HG02610 (cell line): ENCODE results near the gene TRMT61B.

ENCODE experiments used
- ATAC-seq: cut with Tn5 transposase; IDR thresholded peaks from one replicate; pipeline ENCODE4 v1.9.1; 2021; ENCODE audit warnings: mild to moderate bottlenecking, moderate library complexity; ENCODE audit not compliant: unreplicated experiment

Gene TRMT61B

GRCh38 chr2:28870146-28870891 lies at the start of gene TRMT61B:
TSS of gene TRMT61B (minus strand) at chr2:28870309. CDS start at chr2:28870277, 32 bp downstream.
- peak; percentile 93 for ATAC-seq

GRCh38 chr2:28915939-28916338 lies 45.8 kb upstream of the TRMT61B start:
- no peak for ATAC-seq

- no peak for ATAC-seq
Observed at GRCh38 chr2:28909655-28910353, 39.7 kb upstream of the TRMT61B start.

- no peak for ATAC-seq
Observed at GRCh38 chr2:28908172-28908571, 38.1 kb upstream of the TRMT61B start.

DNA sequence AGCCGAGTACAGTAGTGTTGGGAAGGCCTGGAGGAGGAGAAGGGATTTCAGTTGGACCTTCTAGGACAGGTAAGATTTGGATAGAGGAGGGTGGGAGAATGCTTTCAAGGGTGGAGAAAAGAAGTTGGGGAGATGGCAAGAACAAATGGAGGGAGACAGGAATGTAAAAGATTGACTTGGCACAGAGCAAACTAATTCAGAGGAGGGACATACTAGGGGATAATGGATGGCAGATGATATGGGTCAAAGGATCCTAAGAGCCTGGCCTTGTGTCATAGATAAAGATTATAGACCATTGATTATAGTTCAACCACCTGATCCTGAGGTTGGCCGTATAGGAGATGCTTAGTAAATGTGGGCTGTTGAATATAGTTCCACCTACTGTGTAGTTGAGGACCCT lies 36.7 kb upstream of the TRMT61B start:
- ATAC-seq = no peak

- no peak for ATAC-seq
Observed at GRCh38 chr2:28906376-28906775, 36.3 kb upstream of the TRMT61B start.

- no peak for ATAC-seq
Observed at GRCh38 chr2:28905533-28905932, 35.4 kb upstream of the TRMT61B start.

DNA sequence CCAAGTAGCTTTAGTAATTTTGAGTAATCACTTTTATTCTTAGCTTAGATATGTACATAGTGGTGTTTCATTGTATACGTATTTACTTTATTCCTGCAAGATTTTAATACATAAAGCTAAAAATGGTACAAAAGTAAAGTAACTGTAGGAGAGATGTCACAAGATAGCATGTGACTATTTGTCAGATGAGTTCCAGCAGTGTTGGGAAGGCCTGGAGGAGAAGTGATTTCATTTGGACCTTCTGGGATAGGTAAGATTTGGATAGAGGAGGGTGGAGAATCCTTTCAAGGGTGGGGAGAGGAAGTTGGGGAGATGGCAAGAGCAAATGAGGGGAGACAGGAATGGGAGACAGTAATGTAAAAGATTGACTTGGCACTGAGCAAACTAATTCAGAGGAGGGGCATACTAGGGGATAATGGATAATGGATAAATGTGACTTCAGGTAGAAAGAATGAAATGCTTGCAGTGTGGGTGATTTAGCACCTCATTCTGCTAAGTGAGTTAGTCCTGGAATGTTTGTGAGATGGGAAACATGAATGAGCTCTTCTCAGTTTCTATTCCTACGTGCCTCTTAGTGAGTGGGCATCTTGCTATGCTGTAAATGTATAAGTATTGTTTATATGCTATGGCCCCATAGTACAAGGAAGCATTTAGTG lies 34.8 kb upstream of the TRMT61B start:
- ATAC-seq = no peak

- no peak for ATAC-seq
Observed at GRCh38 chr2:28904295-28904694, 34.2 kb upstream of the TRMT61B start.

DNA sequence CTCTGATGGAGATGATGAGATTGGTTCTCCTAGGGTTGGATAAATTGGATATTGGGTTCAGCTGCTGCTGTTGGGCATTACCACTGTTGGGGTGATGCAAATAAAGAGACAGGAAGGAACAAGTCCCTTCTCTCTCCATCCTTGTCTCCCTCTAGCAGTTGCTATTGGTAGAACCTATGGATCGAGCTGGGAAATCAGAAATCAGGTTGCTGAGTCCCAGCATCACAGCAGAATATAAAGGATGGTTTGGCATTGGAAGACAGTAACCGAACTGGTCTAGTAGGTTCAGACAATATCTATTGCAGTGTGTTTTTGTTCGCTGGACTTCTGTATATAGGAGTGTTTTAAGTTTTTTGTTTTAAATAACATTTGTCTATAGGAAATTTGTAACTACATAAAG lies 32.5 kb upstream of the TRMT61B start:
- ATAC-seq = no peak

- ATAC-seq = no peak
Observed at GRCh38 chr2:28901841-28902240, 31.7 kb upstream of the TRMT61B start.

DNA sequence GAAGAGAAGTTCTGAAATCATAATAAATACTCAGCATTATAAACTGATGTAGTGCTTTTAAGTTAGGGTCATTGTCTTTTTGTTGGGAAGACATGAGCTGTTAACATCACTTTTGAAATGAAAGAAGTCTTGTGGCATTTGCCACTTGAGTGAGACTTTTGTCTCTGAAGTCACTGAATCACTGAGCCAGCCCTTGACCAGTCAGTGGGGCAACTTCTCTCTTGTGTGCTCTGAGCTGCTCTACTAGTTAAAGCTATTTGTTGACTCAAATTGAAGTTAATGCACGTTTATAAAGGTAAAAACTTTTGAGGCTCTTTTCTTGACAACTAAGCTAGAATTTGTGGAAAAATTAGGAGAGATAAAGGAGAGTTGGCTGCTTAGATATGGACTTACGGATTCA lies 31.1 kb upstream of the TRMT61B start:
- ATAC-seq = no peak

DNA sequence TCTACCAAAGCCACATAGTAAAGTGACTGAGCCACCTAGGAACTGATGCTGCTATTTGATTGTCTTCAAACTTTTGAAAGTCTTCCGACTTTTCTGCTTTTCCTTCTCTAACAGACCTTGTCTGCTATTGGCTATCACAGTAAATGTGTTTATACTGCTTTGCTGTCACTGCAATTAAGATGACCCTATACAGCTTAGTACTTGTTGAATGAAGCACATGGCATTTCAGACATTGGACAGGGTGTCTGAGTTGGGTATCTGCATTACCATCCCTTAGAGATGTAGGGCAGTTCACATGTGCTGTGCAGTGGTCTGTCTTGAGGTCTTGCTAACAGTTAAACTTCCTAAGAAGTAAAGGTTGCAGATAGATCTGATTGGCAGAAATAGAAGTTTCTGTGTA lies 27.9 kb upstream of the TRMT61B start:
- no peak for ATAC-seq

- no peak for ATAC-seq
Observed at GRCh38 chr2:28896906-28897305, 26.8 kb upstream of the TRMT61B start.

DNA sequence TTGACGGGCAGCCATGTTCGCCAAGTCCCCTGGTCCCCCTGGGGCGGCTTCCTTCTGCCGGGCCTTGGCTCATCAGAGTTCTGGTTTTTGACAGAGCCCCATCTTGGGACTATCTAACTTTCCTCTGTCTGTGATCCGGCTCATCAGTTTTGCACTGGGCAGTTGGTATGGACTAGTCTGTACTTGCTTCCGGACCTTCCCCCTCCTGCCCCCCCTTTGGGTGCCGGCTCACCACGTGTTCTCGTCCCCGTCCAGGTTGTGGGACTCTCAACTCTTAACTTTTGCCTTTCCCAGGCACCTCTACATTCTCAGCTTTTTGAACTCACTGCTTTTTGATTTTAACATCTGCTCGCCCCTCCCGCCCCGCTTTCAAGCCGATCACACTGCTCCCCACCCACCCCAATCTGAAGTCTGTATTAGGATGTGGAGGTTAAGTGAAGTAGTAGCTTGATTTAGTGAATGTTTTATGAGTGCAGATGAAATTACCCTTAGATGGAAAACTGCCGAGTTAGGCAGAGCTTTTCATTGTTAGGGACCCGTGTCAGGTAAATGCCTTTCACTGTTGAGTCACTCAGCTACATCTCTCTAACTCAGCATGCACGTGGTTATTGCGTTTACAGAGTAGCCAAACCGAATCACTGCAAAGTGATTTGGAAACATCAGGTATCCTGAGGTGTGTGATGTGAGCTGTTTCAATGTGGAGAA lies 25.2 kb upstream of the TRMT61B start:
- peak; percentile 19 for ATAC-seq

- peak; percentile 84 for ATAC-seq
Observed at GRCh38 chr2:28894470-28895188, 24.5 kb upstream of the TRMT61B start, which contains the start of gene WDR43. TSS of gene WDR43 (plus strand) at chr2:28894667. CDS start at chr2:28894699, 32 bp downstream.

DNA sequence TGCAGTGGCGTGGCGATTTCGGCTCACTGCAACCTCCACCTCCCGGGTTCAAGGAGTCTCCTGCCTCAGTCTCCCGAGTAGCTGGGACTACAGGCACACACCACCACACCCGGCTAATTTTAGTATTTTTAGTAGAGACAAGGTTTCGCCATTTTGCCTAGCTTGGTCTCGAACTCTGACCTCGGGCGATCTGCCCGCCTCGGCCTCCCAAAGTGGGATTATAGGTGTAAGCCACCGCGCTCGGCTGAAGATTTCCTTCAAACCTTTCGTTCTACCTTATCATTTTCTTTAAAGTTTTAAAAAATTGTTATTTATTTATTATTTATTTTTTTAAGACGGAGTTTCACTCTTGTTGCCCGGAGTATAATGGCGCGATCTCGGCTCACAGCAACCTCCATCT lies 23.4 kb upstream of the TRMT61B start:
- ATAC-seq = no peak

- ATAC-seq = no peak
Observed at GRCh38 chr2:28880193-28880592, 10.1 kb upstream of the TRMT61B start.

- no peak for ATAC-seq
Observed at GRCh38 chr2:28871620-28872019, 1.5 kb upstream of the TRMT61B start.

DNA sequence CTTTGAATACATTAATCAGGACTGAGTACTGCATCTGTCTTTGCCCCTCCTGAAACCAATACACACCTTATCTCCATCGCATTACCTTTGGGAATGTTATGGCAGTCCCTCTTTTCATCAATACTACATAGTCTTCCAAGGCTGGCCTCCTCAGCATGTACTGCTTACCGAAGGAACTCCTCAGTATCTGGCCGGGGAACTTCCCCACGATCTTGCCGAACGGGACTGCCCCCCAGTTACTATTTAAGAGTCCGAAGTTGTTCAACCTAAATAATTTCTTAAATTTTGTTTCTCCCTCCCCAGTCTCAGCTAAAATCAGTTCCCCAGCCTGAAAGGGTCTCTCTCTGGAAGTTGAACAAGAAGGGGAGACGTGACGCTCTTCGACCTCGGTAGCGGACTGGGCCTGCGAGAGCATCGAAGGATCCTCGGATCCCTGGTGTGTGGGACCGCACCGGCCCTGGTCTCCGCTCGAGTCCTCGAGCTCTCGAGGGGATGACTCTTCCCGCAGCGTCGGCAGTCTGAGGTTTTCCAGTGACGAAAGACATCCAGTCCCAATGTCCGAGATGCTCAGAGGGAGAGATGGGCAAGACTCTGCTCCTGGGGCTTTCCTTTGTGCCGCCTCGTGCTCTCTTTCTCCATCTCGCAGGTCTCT lies 489 bp downstream of the TRMT61B start:
- peak; percentile 32 for ATAC-seq
